EL (cell line): Measurements from ENCODE around the gene ATXN7L3.

ENCODE experiments used
- DNase-seq: peaks from one replicate; pipeline ENCODE4 v3.0.0-alpha.2; 2016

The ATXN7L3 gene

DNA sequence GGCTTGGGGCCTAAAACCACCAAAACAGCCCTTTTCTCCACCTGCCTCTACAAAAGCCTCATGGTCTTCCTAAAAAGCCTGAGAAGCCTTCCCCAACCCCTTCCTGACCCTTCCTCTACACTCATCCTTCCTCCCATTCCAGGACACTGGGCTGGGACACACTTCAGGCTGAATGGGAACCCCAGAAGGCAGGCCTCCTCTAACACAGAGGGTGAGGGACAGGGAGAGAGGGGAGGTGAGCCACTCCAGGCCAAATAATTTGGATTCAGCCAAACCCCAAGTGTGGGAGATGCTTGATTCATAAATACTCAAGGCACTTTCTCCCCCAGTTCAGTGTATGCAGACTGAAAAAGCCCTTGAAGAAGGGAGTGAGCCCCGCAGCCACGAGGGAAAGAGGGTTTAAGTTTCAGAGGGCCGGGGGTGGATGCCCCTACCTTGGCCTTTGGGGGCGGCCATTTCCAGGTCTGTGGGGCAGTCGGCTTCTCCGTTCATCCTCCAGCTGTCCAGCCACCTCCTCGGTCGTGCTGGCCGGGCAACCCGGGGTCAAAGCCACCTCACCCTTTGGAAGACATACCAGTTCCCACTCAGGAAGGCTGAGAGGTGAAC, 18.2 kb upstream of the ATXN7L3 start:
- no peak for DNase-seq

DNA sequence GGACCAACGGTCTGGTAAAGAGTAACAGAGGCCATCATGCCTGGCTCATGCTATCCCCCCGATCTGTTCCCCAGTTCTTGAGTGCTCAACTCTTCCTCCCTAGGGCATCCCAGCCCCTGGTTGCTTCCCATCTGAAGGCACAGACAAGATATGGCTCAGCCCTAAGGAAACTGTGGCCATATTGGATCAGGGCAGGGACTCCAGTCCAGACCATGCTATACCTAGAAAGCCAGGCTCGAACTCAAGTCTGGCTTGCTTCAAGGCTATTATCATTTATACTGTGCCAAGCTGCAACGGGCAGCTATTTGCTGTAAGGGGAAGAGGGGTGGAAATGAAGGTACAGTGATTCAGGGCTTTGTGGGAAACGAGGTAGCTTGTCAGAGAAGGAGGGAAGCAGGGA, 17.0 kb upstream of the ATXN7L3 start:
- no peak for DNase-seq

DNA sequence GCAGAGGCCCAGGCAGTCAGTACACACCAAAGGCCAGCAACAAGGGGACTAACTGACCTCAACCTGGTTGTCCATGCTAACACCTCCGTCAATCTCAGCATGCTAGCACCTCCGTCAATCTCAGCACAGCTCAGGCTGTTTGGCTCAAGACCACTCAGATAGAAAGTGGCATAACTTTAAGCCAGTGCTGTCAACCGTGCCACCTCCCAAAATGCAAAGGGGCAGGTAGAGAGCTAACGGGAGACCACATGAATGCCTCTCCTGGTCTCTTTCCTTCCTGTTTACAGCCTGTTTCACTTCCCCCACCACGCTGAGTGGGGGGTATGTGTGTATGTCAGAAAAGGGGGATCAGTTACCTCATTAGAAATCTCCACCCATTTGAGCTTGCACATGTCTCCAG, 16.5 kb upstream of the ATXN7L3 start:
- no peak for DNase-seq

DNA sequence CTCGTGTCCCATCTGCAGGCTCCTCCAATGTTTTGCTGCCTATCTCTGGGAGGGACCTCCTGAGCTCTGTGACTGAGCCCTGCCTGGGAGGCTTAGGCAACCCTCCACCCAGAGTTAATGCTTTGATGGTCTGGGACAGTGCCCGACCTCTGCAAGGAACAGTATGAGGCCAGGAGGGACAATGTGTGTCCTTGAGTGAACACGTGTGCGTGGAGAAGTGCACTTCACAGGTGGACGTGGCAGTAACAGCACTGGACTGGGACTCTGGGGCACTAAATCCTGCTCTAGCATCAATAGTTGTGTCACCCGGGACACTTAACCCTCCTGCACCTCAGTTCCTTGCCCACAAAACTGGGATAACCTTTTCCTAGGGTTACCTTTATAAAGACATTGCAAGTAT, 15.2 kb upstream of the ATXN7L3 start:
- no peak for DNase-seq

DNA sequence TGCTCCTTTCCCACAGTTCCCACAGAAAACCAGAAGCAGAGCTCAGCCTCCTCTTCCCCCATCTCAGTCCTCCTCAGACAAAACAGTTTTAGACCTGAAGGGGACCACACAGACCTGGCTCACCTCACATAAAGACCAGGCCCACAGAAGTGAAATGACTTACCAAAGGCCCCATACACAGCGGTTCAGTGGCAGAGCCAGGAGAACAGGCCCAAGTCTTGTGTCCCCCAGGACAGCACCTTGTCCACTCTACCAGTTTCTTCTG, 14.5 kb upstream of the ATXN7L3 start:
- DNase-seq = no peak

DNA sequence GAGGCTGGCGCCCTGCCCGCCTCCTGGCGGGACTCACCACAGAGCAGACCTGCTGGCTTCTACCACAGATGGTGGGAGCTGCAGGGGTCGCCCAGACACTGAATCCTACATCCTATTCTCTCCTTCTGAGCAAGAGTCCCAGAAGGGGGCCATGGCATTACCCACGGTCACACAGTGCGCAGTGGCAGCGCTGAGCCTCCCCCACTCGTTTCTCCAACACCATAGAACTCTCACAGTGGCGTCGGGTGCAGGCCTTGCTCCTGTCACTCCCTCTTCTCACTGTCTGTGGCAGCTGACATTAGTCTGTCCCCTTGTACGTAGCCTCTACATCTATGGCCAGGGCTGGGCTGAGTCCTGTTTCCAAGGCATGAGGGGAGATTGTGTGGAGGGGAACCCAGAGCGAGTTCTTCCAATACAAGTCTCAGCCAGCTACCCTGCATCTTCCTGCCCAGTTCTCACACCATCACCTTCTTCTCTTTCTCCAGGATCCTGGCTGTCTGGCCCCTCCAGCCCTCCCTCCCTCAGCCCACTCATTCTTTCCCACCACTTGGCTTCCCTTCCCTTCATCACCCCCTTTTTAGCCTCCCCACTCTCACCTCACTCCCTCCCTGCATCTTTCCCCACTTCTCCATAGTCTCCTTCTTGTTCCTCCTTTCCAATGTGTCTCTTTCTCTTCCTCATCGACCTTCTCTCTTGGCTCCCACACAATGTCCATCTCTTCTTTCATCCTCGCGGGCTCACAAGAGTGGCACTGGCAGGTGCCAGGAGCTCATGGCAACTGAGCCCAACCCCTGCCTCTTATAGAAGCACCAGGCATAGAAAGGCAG, 13.9 kb upstream of the ATXN7L3 start:
- DNase-seq = no peak

DNA sequence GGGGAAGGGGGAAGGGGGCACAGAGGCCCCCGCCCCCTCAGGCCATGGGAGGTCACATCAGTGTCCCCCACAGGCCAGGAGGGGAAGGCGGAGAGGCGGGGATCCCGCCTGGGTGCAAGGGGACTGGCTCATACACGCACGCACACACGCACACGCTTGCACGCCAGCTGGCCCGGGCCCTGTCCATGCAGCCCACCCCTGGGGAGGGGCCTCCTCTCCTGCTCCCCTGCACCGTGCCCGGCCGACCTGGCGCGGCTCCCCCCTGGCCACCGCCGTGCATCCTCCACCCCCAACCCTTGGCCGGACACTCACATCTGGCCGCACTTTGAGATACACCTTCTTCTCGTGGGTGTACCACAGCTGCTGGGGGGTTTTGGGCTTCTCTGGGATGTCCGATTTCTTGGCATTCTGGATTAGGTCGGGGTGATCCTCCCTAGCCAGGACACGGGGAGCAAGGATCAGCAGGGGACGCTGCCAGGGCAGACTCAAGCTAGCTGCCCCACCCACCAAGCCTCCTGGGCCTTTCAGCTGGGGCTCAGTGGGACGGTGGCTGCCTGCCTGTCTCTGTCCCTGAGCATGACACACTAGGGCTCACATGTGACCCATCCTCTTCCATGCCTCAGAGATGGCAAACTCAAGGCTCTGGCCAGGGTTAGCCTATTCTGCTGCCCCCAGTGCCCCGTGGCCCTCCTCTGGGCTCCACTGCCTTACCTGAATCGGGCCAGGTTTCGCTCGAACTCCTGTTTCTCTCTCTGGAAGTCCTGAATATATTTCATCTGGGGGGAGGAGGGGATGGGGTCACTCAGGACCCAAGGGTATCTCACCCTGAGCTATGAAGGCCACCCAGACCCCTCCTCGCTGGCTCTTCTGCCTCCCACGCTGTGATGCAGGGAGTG, 13.1 kb upstream of the ATXN7L3 start:
- no peak for DNase-seq

DNA sequence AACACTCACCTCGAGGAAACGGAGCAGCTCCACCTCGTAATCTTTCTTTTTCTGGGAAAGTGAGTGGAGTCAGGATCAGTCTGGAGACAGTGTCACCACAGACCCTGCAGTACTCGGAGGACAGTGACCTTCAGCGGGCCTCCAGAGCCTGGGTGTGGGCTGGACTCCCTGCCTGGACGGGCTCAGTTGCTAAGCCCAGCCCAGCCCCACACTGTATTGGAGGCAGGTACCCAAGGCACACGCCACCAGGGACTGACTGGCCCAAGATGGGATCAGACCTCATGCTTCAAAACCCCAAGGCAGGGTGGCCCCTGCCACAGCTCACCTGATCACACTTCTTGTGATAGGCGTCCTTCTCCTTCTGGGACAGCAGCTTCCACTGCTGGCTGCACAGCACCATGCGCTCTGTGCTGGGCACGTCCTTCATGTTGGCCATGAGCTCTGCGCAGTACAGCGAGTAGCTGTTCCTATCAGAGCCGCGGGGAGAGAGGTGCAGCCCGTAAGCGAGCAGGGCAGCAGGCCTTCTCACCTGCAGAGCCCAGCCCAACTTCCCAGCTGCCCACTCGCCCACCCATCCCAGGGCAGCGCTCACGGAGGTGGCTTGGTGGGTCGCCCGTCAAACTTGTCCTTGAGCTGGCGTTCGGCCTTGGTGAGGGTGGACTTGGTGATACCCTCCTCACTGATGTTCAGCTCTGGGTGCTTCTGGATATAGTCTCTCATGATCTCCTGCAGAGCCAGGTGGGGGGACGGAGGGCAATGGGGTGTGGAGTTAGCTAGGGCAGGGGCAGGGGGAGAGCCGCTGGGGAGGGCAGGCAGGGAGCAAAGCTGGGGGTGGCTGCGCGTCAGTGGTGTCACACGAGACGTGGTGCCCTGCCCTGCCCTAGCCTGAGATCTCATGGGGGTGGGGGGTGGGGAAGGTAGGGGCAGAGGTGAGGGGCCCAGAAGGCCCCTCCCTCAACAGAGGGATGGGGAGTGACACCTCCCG, 11.9 kb upstream of the ATXN7L3 start:
- no peak for DNase-seq

DNA sequence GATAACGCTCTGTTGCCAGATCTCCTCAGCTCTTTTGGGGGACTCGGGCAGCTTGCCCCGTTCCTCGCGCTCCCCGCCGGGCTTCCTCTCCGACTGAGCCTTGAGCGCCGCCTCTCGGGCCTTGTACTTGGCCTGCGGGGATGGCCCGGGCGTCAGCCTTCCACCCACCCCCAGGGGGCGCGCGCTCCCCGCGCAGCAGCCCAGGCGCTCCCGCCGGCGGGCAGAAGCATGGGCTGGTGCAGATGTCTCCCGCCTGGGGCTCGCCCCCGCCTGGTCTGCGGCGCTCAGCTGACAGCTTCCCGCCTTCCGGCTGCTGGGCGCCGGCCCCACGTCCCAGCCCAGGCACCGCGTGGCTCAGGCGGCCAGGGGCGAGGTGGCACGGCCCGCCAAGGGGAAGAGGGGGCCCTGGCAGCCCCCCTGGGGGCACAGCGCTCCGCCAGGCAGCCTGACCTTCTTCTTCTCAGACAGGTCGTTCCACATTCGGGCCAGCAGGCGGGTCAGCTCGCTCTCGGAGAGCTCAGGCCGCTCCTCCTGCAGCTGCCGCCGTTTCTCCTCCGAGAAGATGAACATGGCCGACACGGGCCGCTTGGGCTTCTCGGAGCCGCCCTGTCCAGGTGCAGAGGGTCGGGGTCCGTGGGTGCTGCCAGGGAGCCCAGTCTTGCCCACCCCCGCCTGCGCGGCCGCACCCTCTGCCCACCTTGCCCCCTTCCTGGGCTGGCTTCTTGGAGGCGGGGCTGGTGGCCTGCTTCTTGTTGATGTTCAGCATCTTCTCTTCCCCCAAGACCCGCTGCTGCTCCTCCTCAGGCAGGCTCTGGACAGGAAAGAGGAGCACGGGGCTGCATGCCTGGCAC, 10.9 kb upstream of the ATXN7L3 start:
- peak; percentile 85 for DNase-seq

DNA sequence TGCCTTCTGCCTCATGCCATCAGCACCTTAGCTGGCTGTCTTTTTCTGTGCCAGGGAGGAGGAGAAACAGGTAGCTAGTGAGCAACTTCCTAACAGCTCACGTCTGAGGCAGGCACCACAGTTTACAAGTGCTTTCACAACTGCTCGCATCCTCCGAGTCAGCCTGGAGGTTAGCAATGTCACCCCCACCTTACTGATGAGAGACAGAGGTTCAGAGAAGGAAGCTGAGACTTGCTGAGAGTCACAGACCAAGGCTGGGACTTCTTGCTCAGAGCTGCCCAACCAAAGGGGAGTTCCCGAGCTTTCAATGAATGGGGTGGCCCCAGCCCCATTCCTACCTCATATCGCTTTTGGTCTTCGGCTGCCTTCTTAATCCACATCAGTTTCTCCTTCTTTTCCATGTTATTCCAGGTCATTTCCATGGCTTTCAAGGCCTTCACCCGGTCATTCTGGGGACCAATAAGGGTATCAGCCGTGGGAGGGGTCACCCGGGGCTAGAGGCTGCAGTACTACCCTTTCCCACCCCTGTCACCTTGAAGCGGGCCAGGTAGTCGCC, 10.2 kb upstream of the ATXN7L3 start:
- DNase-seq = no peak

DNA sequence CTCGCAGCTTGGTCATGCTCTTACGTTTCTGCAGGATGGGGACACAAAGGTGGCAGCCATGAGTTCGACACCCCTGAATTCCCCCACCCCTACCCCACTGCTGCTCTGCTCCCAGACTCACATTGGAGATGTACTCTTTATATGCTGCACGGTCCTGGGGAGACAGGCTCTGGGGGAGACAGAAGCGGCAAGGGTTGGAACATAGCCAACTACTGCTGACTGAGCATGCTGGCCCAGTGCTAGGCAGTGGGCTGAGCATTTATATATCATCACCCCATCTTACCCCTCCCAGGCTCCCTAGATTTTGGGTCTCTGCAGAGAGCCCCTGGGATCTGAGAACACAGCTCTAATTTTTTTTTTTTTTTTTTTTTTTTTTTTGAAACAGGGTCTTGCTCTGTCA, 8.1 kb upstream of the ATXN7L3 start:
- DNase-seq = no peak

DNA sequence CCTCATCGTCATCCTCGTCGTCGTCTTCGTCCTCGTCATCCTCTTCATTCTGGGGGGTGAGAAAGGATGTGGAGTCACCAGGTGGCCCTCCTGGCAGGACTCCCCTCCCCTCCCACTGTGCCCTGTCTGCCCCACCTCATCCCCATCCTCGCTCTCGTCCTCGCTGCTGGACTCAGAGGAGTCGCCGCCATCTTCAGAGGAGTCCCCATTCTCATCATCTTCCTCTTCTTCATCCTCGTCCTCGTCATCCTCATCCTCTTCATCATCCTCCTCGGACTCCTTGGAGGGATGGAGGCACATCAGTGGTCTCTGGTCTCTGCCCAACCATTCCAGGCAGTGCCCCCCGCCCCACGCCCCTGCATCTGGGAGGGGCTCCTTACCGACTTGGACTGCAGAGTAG, 7.6 kb upstream of the ATXN7L3 start:
- no peak for DNase-seq

DNA sequence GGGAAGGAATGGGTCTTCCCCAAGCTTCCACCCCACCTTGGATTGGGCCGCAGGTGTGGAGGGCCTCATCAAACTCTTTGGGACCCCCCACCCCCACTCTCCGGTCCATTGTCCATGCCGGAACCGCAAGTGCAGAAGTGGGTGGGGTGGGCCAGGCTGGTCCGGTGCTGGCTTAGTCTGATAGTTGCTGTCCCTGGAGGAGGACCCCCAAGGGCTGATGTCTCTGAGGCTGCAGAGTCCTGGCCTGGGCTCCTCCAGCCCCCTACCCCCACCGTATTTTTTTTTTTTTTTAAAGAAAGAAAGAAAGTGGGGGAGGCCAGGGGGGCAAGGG, 7.1 kb upstream of the ATXN7L3 start:
- no peak for DNase-seq

DNA sequence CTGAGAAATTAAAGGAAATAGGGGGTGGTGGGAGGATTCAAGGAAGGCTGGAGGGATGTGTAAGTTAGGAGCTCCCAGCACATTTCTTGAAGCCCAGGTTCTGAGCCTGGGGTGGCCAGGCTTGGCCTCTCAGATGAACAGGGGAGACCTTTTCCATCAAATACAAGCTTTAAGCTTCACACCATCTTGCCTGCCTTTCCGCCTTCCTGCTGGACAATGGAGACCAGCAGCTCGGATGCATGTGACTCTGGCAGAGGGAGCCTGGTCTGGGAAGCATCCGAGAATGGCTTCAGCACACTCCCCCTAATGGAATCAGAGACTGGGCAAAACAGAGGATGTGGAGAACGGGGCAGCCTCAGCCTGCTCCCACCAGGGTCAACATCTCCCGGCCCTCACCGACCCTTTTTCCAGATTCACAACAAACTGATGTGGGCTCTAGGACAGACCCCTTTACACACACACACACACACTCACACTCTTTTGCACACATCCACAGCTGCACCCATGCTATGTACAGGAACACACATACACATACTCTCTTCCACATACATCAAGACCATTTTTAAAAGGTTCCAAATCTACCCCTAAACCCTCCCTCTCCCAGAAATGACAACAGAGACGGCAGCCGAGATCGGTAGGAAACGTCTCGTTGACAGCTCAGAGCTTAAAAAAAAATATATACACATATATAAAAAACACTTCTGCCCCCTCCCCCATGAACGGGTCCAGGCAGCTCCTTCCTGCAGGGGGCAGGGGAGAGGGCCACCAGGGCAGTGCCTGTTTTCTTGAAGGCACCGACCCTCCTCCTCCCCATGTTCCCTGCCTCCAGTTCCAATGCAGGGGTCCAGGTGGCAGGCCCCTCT, 6.5 kb upstream of the ATXN7L3 start:
- no peak for DNase-seq

DNA sequence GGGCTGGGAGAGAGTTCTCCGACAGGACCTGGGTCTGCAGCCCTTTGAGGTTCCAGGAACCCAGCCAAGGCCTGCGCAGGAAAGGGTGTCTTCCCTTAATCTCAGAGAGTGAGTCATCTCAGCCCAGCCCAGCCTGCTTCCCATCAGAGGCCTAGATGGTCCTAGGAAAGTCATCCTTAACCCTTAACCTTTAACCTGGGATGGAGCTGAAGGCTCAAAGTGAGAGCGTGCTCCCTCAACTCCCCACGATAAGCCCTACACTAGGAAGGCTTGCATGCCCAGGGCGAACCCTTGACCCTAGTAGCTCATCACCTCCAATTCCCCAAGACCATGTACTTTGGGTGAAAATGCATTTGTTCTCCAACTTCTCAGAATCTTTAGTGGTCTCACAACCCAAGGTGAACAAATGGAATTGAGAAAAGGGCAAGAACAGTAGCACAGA, 4.8 kb upstream of the ATXN7L3 start:
- peak; percentile 79 for DNase-seq

DNA sequence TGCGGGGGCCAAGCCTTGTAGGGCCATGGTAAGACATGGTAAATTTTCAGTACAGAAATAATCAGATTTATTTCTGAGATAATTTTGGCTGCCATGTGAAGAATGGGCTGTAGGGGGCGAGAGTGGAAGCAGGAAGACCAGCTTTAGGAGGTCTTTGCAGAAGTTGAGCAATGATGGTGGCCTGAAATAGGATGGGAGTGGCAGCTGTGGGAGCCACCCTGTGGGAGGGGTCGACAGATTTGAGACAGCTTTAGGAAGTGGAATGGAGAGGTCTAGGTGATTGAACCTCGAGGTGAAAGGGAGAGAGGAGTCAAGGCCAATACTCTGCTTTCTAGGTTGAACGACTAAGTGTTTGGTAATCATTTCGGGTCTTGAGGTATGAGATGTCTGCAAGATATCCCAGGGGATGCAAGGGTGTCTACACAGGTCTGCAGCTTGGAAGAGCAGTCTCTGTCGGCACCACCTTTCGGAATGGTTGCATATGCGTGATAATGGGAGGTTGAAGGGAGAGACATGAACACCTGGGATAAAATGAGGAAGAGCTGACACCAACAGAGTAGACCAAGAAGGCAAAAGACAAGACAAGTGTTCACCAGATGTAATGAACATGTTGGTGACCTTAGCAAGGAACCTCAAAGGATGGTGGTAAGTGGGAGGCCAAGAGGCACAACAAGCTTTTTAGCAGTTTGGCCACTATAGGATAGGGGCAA, 4.2 kb upstream of the ATXN7L3 start:
- peak; percentile 54 for DNase-seq

DNA sequence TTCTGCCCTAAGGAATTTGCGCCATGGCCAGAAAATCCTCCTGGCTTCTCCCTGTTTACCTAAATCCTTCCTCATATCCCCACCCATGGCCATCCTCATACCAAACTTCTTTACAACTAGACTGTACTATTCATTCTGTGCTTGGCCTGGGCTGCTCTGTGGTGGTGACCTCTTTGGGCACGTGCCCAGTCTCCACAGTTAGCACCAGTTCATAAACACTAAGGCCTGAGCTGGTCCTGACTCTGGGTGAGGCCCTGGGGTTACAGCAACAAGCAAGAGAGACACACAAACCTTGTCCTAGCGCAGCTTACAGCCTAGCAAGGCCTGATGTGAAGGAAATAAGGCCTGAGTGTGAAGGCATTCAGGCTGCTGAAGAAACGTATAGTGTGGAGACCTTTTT, 3.1 kb upstream of the ATXN7L3 start:
- DNase-seq = no peak

DNA sequence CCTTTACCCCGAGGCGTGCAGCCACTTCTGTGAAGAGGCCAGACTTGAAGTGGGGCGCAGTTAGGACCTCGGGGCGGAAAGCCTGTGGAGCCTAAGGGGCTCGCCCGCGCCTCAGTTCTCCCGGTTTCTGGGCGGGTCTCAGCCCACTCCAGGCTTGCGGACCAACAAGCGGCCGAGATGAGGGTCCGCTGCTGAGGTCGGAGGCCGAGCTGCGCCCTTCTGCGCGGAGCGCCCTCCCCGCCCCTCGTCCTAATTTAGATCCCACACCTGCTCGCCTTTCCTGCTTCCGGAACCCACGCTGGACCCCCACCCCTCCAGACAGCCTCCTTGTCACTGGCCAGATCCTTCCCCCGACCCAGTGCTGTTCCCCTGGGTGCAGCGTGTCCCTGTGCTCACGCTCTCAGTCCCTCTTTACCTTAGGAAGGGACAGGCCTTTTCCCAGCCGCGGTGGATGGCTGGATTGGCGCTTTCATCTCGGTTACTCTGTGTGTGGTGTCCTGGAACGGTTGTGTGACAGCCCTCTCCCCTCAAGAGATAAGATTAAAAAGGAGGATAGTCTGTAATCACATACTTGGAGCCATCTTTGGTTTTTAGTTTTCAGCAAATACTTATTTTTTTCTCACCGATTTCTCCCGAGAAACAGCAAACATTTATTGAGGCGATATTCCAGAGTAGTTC, 933 bp upstream of the ATXN7L3 start:
- DNase-seq = no peak
